Endodermal cell (in vitro differentiated cells): ENCODE measurements around the gene BHLHE40. TPM values are rescaled to one million over a fixed set of nuclear protein-coding genes. Genes with fewer than 3 reads are reported as not detected.

Experiments
- DNase-seq: peaks from one replicate; pipeline ENCODE4 v3.0.0-alpha.2; 2017
- H3K27ac ChIP-seq: 2 replicates; pipeline ENCODE4 v1.5.1; 2013; ENCODE audit warnings: mild to moderate bottlenecking, low read depth, low read length, moderate library complexity
- H3K27me3 ChIP-seq: 2 replicates; pipeline ENCODE4 v1.6.1; 2013; ENCODE audit warnings: mild to moderate bottlenecking, low read length, moderate library complexity; ENCODE audit not compliant: insufficient read depth, control insufficient read depth, poor library complexity, severe bottlenecking
- H3K36me3 ChIP-seq: 2 replicates; pipeline ENCODE4 v1.7.0; 2013; ENCODE audit warnings: mild to moderate bottlenecking, low read length, moderate library complexity; ENCODE audit not compliant: control insufficient read depth, insufficient read depth
- H3K4me1 ChIP-seq: one replicate; pipeline ENCODE4 v1.7.0; 2013; ENCODE audit warnings: low read length; ENCODE audit not compliant: control insufficient read depth, insufficient read depth
- H3K4me3 ChIP-seq: 2 replicates; pipeline ENCODE4 v1.5.1; 2013; ENCODE audit warnings: mild to moderate bottlenecking, low read length, moderate library complexity
- H3K9ac ChIP-seq: 2 replicates; pipeline ENCODE4 v1.6.1; 2013; ENCODE audit warnings: mild to moderate bottlenecking, low read length, moderate library complexity; ENCODE audit not compliant: poor library complexity, severe bottlenecking; ENCODE audit errors: extremely low read depth
- H3K9me3 ChIP-seq: 2 replicates; pipeline ENCODE4 v1.6.1; 2013; ENCODE audit warnings: mild to moderate bottlenecking, low read length, moderate library complexity; ENCODE audit not compliant: control insufficient read depth
- H3K27ac Mint-ChIP-seq: 2 replicates; pipeline ENCODE4 v1.8.0; 2020; ENCODE audit warnings: mixed read lengths
- H3K27me3 Mint-ChIP-seq: 2 replicates; pipeline ENCODE4 v1.8.0; 2021; ENCODE audit warnings: mild to moderate bottlenecking, mixed read lengths; ENCODE audit not compliant: insufficient read depth
- H3K36me3 Mint-ChIP-seq: 2 replicates; pipeline ENCODE4 v1.8.0; 2020; ENCODE audit warnings: low read depth, mixed read lengths
- H3K4me1 Mint-ChIP-seq: 2 replicates; pipeline ENCODE4 v1.8.0; 2020; ENCODE audit warnings: mixed read lengths
- H3K4me3 Mint-ChIP-seq: 2 replicates; pipeline ENCODE4 v1.8.0; 2020; ENCODE audit warnings: mild to moderate bottlenecking, moderate library complexity, mixed read lengths
- H3K9me3 Mint-ChIP-seq: 2 replicates; pipeline ENCODE4 v1.8.0; 2020; ENCODE audit warnings: mild to moderate bottlenecking, mixed read lengths
- WGBS, 2 experiments: methylation state at CpG; one replicate each; pipeline versions ENCODE4 v1.1.5 to v1.1.7; 2013; ENCODE audit warnings: missing lambda C conversion rate in 2 of 2, mixed read lengths in 1 of 2; ENCODE audit not compliant: insufficient coverage in 1 of 2, insufficient read length in 1 of 2; 5-methylcytosine and 5-hydroxymethylcytosine counted together
- total RNA-seq, 2 donors: library from RNA; stranded (reverse); fragmentation: NEBNext Ultra II Directional in 1 of 2; extraction: Animal tissue kit (Norgen Biotek cat#: 25700) in 1 of 2; gene quantifications; 2 replicates in 1 of 2; 3 replicates in 1 of 2; pipeline ENCODE4 v1.2.1, GENCODE V29; 2021
- TF ChIP-seq, protein P1 (sequence below): fragments of 200-600 bp; sonication (generic); conservative IDR thresholded peaks from 2 replicates; pipeline ENCODE4 v1.5.0; 2021; ENCODE audit warnings: antibody characterized with exemption, mild to moderate bottlenecking

The BHLHE40 gene
- total RNA-seq, 2 donors from 2014 or later, result 2.6 to 2.9 TPM

DNA sequence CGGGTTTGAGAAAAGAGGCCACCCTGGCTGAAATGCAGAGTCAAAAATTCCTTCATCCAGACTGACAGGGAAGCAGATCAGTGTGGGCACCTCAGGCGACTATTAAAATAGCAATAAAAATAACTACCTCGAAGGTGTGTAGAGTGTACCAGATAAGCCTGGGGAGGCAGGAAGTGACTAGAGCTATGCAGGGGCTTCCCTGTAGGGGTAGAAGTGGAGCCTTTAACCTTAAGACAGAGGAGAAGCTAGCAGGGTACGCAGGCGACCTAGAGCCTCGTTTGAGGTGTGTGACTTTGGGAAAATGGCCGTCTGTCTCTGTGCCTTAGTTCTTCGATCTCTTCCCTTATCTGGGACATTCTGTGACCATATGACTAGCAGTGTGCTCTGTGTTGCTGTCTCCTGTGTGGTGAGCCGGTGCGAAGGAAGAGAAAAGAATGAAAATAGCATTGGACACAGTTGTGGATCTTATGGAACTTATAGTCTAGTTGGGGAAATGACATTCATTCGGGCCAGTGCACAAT lies 17.6 kb downstream of the BHLHE40 start:
- Histone ChIP-seq H3K4me3 (no peak overlapping the region), H3K27me3 (no peaks in the 10 kb centered on the region), H3K27ac (no peak overlapping the region), H3K36me3 (no peaks in the 10 kb centered on the region), H3K9ac (no peak overlapping the region), H3K9me3 (no peaks in the 10 kb centered on the region), H3K4me1 (peaks cover 21% of the 10 kb centered on the region)
- peak; percentile 71 for DNase-seq
- WGBS, 2 experiments, result 88 to 89% methylated on average over 10 to 11 of the region's 11 CpGs
- no peak overlapping the region for H3K27ac Mint-ChIP-seq
- H3K4me1 Mint-ChIP-seq, result peaks cover 11% of the 10 kb centered on the region
- no peaks in the 10 kb centered on the region for H3K36me3 Mint-ChIP-seq
- H3K27me3 Mint-ChIP-seq, result no peaks in the 10 kb centered on the region
- TF ChIP-seq, protein P1, sequence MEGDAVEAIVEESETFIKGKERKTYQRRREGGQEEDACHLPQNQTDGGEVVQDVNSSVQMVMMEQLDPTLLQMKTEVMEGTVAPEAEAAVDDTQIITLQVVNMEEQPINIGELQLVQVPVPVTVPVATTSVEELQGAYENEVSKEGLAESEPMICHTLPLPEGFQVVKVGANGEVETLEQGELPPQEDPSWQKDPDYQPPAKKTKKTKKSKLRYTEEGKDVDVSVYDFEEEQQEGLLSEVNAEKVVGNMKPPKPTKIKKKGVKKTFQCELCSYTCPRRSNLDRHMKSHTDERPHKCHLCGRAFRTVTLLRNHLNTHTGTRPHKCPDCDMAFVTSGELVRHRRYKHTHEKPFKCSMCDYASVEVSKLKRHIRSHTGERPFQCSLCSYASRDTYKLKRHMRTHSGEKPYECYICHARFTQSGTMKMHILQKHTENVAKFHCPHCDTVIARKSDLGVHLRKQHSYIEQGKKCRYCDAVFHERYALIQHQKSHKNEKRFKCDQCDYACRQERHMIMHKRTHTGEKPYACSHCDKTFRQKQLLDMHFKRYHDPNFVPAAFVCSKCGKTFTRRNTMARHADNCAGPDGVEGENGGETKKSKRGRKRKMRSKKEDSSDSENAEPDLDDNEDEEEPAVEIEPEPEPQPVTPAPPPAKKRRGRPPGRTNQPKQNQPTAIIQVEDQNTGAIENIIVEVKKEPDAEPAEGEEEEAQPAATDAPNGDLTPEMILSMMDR, result peak; percentile 38
- H3K4me3 Mint-ChIP-seq, result no peak overlapping the region
- H3K9me3 Mint-ChIP-seq, result no peaks in the 10 kb centered on the region

GRCh38 chr3:4997946-4998345 lies 18.7 kb downstream of the BHLHE40 start:
- H3K9me3 ChIP-seq, result no peaks in the 10 kb centered on the region
- Mint-ChIP-seq H3K27ac (no peak overlapping the region), H3K4me1 (peaks cover 20% of the 10 kb centered on the region), H3K27me3 (no peaks in the 10 kb centered on the region), H3K4me3 (no peak overlapping the region), H3K36me3 (no peaks in the 10 kb centered on the region), H3K9me3 (no peaks in the 10 kb centered on the region)
- WGBS, 2 experiments, result 90 to 91% methylated on average over 4 to 5 of the region's 7 CpGs
- H3K27me3 ChIP-seq, result no peaks in the 10 kb centered on the region
- no peak overlapping the region for H3K4me3 ChIP-seq
- H3K36me3 ChIP-seq, result no peaks in the 10 kb centered on the region
- peak; percentile 44 for DNase-seq
- no peak overlapping the region for H3K27ac ChIP-seq
- peaks cover 29% of the 10 kb centered on the region for H3K4me1 ChIP-seq
- TF ChIP-seq, protein P1, result no peak
- no peak overlapping the region for H3K9ac ChIP-seq

DNA sequence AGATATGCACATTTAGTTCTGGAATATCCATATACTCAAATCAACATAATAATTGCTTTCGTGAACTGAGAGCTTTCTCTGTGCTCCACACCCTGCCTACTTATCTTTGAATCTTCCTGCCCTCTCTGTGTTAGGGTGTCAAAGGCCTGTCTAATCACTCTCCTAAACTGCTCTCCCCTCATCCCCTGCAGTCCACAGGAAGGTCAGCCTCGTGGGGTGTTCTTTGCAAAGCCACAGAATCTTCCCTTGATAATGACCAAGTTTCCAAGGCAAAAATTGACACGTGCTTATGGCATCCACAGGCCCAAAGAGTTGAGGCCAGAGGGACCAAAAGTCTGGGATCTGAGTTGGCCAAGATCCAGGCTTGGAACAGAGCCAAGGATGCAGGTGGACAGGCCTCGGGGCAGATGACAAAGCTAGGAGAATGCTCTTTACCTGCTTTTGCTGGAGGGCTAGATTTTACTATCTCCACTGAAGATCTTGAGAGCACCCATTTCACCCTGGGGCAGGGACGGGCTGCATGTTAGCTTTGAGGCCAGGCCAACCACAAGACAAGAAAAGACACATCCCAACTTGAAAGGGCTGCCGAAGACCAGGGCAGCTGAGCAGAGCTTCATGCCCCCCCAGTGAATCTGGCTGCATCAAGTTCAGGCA lies 20.4 kb downstream of the BHLHE40 start:
- peaks cover 20% of the 10 kb centered on the region for H3K4me1 Mint-ChIP-seq
- no peaks in the 10 kb centered on the region for H3K27me3 Mint-ChIP-seq
- WGBS, 2 experiments, result 79 to 83% methylated on average over 5 to 6 of the region's 6 CpGs
- Histone ChIP-seq H3K27me3 (no peaks in the 10 kb centered on the region), H3K9me3 (no peaks in the 10 kb centered on the region), H3K27ac (no peak overlapping the region), H3K4me1 (peaks cover 31% of the 10 kb centered on the region), H3K36me3 (no peaks in the 10 kb centered on the region), H3K4me3 (no peak overlapping the region), H3K9ac (no peak overlapping the region)
- TF ChIP-seq, protein P1, result no peak
- peak; percentile 31 for DNase-seq
- H3K4me3 Mint-ChIP-seq, result no peak overlapping the region
- H3K36me3 Mint-ChIP-seq, result no peaks in the 10 kb centered on the region
- H3K9me3 Mint-ChIP-seq, result no peaks in the 10 kb centered on the region
- no peak overlapping the region for H3K27ac Mint-ChIP-seq
